B cell (primary cell): ENCODE measurements around the gene IFNG. TPM values are rescaled to one million over a fixed set of nuclear protein-coding genes. Genes with fewer than 3 reads are reported as not detected.

Experiments
- ATAC-seq: fragments of 200-7000 bp; cut with Tn5 transposase; one replicate; pipeline ENCODE4 v1.10.0; 2021; ENCODE audit warnings: low read depth, mild to moderate bottlenecking, moderate number of reproducible peaks, moderate library complexity
- CTCF ChIA-PET: fragments of 350-600 bp; sonication (Branson Sonifier 250); formaldehyde crosslinking; loops from one replicate; lab custom pipeline; 2021; ENCODE audit warnings: antibody characterized with exemption, inconsistent platforms; lab: Charles Lee
- POLR2A ChIA-PET: fragments of 350-600 bp; sonication (Branson Sonifier 250); formaldehyde crosslinking; loops from one replicate; lab custom pipeline; 2021; ENCODE audit warnings: antibody characterized with exemption; lab: Charles Lee
- DNase-seq: peaks from one replicate; pipeline ENCODE4 v3.0.0; 2013
- H2AFZ ChIP-seq: 2 replicates; pipeline ENCODE4 v1.6.1; 2012; ENCODE audit warnings: mild to moderate bottlenecking, low read depth, low read length; ENCODE audit not compliant: insufficient read depth, poor library complexity, severe bottlenecking
- H3K27ac ChIP-seq, 2 donors: 1 replicate in 1 of 2; 2 replicates in 1 of 2; pipeline ENCODE4 v1.5.1; 2012 to 2013; ENCODE audit warnings: low read length in 2 of 2, mild to moderate bottlenecking in 2 of 2, moderate library complexity in 1 of 2
- H3K27me3 ChIP-seq, 4 experiments: fragments of 200-600 bp in 1 of 4; sonication (generic) in 1 of 4; replicated peaks in 1 of 4; 1 replicate in 2 of 4; 2 replicates in 2 of 4; pipeline versions ENCODE4 v1.6.1 to v1.7.0; 2013 to 2016; ENCODE audit warnings: low read length in 3 of 4, mild to moderate bottlenecking in 2 of 4, mixed read lengths in 1 of 4, moderate library complexity in 1 of 4; ENCODE audit not compliant: insufficient read depth in 4 of 4, control insufficient read depth in 3 of 4; ENCODE audit errors: control extremely low read depth in 1 of 4
- H3K36me3 ChIP-seq, 2 experiments: replicated peaks in 1 of 2; 1 replicate in 1 of 2; 2 replicates in 1 of 2; pipeline versions ENCODE4 v1.6.1 to v1.7.1; 2013; ENCODE audit warnings: low read length in 1 of 2; ENCODE audit not compliant: insufficient read depth in 2 of 2, control insufficient read depth in 1 of 2; ENCODE audit errors: control extremely low read depth in 1 of 2, extremely low read depth in 1 of 2
- H3K4me1 ChIP-seq, 2 donors: fragments of 200-600 bp in 1 of 2; sonication (generic) in 1 of 2; 1 replicate in 1 of 2; 2 replicates in 1 of 2; pipeline versions ENCODE4 v1.5.1 to v1.6.1; 2013 to 2017; ENCODE audit warnings: low read length in 2 of 2; ENCODE audit not compliant: control insufficient read depth in 2 of 2, insufficient read depth in 2 of 2
- H3K4me2 ChIP-seq: replicated peaks from 2 replicates; pipeline ENCODE3; 2012; ENCODE audit warnings: mild to moderate bottlenecking, low read depth, low read length; ENCODE audit not compliant: poor library complexity, severe bottlenecking
- H3K4me3 ChIP-seq, 5 experiments: fragments of 200-600 bp in 1 of 5; sonication (generic) in 1 of 5; 1 replicate in 3 of 5; 2 replicates in 2 of 5; pipeline versions ENCODE4 v1.5.1 to v1.7.0; 2011 to 2016; ENCODE audit warnings: low read length in 4 of 5, mild to moderate bottlenecking in 4 of 5, low read depth in 2 of 5, control low read depth in 1 of 5, moderate library complexity in 1 of 5; ENCODE audit not compliant: insufficient read depth in 1 of 5; ENCODE audit errors: control extremely low read depth in 1 of 5, extremely low read depth in 1 of 5
- H3K79me2 ChIP-seq: fragments of 200-600 bp; sonication (generic); one replicate; pipeline ENCODE4 v1.6.0; 2016; ENCODE audit warnings: low read length; ENCODE audit not compliant: control insufficient read depth, insufficient read depth
- H3K9ac ChIP-seq: fragments of 200-600 bp; sonication (generic); 2 replicates; pipeline ENCODE4 v1.6.1; 2017; ENCODE audit warnings: mild to moderate bottlenecking, low read length, moderate library complexity
- H3K9me3 ChIP-seq, 3 donors: one replicate each; pipeline versions ENCODE4 v1.6.1 to v1.7.1; 2013; ENCODE audit warnings: low read length in 2 of 3; ENCODE audit not compliant: control insufficient read depth in 2 of 3, insufficient read depth in 1 of 3; ENCODE audit errors: control extremely low read depth in 1 of 3
- H4K20me1 ChIP-seq: 2 replicates; pipeline ENCODE4 v1.6.0; 2012; ENCODE audit warnings: mild to moderate bottlenecking, low read length; ENCODE audit not compliant: insufficient read depth, control insufficient read depth, poor library complexity, severe bottlenecking
- H3K27ac Mint-ChIP-seq: one replicate; pipeline ENCODE4 v1.8.0; 2021; ENCODE audit warnings: mixed read lengths
- H3K27me3 Mint-ChIP-seq: one replicate; pipeline ENCODE4 v1.8.0; 2021; ENCODE audit warnings: mixed read lengths
- H3K4me1 Mint-ChIP-seq: one replicate; pipeline ENCODE4 v1.8.0; 2021; ENCODE audit warnings: mixed read lengths
- H3K4me3 Mint-ChIP-seq: one replicate; pipeline ENCODE4 v1.8.0; 2021; ENCODE audit warnings: mixed read lengths
- H3K9me3 Mint-ChIP-seq: one replicate; pipeline ENCODE4 v1.8.0; 2022; ENCODE audit warnings: mixed read lengths; ENCODE audit not compliant: insufficient read depth
- EZH2 ChIP-seq: IDR thresholded peaks from 2 replicates; pipeline ENCODE4 v1.6.1; 2012; ENCODE audit warnings: borderline replicate concordance, low read depth, mild to moderate bottlenecking, moderate library complexity, low read length; ENCODE audit not compliant: insufficient read depth, poor library complexity, severe bottlenecking
- WGBS: methylation state at CpG from one replicate; pipeline ENCODE4 v1.1.5; 2013; ENCODE audit warnings: missing lambda C conversion rate; ENCODE audit not compliant: insufficient coverage; 5-methylcytosine and 5-hydroxymethylcytosine counted together
- intact Hi-C: fragments of 100-400 bp; cut with micrococcal nuclease; formaldehyde crosslinking; loops from one replicate; pipeline ENCODE4 v1.10.0; 2022
- polyA plus RNA-seq: library from polyadenylated mRNA; depleted of rRNA; stranded (reverse); fragments of >200 nt; gene quantifications from 2 replicates; pipeline ENCODE4 v1.2.3, GENCODE V29; 2012
- total RNA-seq, 2 donors: library from RNA; stranded (reverse); fragments of 120-200 nt in 1 of 2; gene quantifications; 1 replicate in 1 of 2; 2 replicates in 1 of 2; pipeline versions ENCODE4 v1.2.3 to v1.2.4, GENCODE V29; 2013 to 2022
- TF ChIP-seq, protein P1 (sequence below): fragments of 200-600 bp; IDR thresholded peaks from one replicate; pipeline ENCODE4 v1.8.0; 2022; ENCODE audit warnings: antibody characterized with exemption, mild to moderate bottlenecking

Gene IFNG
- total and polyA plus RNA-seq, 2 donors (not counting 1 experiment from before 2014, with no cell fraction given) = 0.24 TPM; not detected in 1

DNA sequence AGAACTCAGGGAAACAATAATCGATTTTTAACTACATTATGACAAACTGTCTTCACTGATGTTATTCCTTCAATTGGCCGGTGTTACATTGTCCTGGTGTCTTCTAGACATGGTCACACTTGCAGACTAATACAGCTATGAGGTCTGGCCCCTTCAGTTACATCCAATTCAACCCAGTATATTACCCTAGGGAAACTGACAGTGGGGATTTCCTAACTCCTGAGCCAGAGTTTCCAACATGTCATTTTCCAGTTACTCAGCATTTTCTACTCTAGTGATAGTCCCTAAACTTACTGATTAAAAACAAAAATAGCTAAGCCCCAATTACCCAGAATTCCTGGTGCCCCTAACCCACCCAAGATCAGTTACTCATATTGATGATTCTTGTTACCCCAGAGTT lies 21.1 kb downstream of the IFNG start:
- POLR2A ChIA-PET = no interaction called here

DNA sequence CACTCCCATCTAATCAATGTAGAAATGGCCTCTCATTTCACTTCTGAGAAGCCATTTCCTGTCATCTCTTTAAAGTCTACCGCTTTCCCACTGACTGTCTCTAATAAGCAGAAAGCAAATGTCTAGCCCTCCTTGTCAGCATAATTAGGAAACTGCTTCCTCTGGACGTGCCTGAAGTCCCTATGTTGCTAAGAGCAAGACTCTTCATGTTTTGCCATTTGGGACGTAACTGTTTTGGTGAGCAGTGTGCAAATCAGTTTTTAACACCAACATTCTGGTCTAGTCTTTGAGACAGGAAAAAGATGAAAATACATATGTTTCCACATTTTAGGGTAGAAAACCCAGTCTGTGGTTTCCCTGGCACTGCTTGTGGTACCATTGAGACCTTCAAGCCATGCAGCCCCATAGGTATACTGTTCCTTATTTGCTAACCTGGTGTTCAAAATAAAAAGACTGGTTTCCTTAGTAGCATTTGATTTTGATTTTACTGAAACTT lies 22.2 kb downstream of the IFNG start:
- H3K4me3 Mint-ChIP-seq = no peak overlapping the region
- H3K27ac Mint-ChIP-seq = no peak overlapping the region
- H3K4me1 Mint-ChIP-seq = peaks cover 1% of the 10 kb centered on the region
- DNase-seq (no peak), ATAC-seq (no peak)
- no peaks in the 10 kb centered on the region for H3K27me3 Mint-ChIP-seq
- TF ChIP-seq, protein P1, sequence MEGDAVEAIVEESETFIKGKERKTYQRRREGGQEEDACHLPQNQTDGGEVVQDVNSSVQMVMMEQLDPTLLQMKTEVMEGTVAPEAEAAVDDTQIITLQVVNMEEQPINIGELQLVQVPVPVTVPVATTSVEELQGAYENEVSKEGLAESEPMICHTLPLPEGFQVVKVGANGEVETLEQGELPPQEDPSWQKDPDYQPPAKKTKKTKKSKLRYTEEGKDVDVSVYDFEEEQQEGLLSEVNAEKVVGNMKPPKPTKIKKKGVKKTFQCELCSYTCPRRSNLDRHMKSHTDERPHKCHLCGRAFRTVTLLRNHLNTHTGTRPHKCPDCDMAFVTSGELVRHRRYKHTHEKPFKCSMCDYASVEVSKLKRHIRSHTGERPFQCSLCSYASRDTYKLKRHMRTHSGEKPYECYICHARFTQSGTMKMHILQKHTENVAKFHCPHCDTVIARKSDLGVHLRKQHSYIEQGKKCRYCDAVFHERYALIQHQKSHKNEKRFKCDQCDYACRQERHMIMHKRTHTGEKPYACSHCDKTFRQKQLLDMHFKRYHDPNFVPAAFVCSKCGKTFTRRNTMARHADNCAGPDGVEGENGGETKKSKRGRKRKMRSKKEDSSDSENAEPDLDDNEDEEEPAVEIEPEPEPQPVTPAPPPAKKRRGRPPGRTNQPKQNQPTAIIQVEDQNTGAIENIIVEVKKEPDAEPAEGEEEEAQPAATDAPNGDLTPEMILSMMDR = no peak
- no peak for TF ChIP-seq EZH2
- Histone ChIP-seq H3K9me3 (peaks cover 0 to 5% (median 0%) of the 10 kb centered on the region in 3 donors), H2AFZ (no peak overlapping the region), H3K27ac (no peak overlapping the region), H3K4me1 (no peaks in the 10 kb centered on the region), H3K27me3 (no peaks in the 10 kb centered on the region), H3K9ac (no peak overlapping the region), H3K79me2 (no peaks in the 10 kb centered on the region), H3K4me3 (no peak overlapping the region), H3K4me2 (no peak overlapping the region), H4K20me1 (no peaks in the 10 kb centered on the region), H3K36me3 (no peaks in the 10 kb centered on the region)
- CTCF ChIA-PET = no interaction called here
- no peaks in the 10 kb centered on the region for H3K9me3 Mint-ChIP-seq
- POLR2A ChIA-PET = no interaction called here
- 20% methylated on average over 1 of the region's 3 CpGs for WGBS
- intact Hi-C loops = no loop called here

More for the DNA sequence above, 21.1 kb downstream of the IFNG start:
- H3K9me3 Mint-ChIP-seq = no peaks in the 10 kb centered on the region
- no peak overlapping the region for H3K4me3 Mint-ChIP-seq
- H3K4me1 Mint-ChIP-seq = peaks cover 1% of the 10 kb centered on the region
- CTCF ChIA-PET = no interaction called here
- Histone ChIP-seq H3K9ac (no peak overlapping the region), H3K79me2 (no peaks in the 10 kb centered on the region), H3K4me1 (no peaks in the 10 kb centered on the region), H3K27ac (no peak overlapping the region), H4K20me1 (no peaks in the 10 kb centered on the region), H2AFZ (no peak overlapping the region), H3K4me3 (no peak overlapping the region), H3K27me3 (no peaks in the 10 kb centered on the region), H3K36me3 (no peaks in the 10 kb centered on the region), H3K4me2 (no peak overlapping the region), H3K9me3 (no peaks in the 10 kb centered on the region)
- ATAC-seq = no peak
- no peaks in the 10 kb centered on the region for H3K27me3 Mint-ChIP-seq
- DNase-seq = no peak
- intact Hi-C loops = no loop called here
- H3K27ac Mint-ChIP-seq = no peak overlapping the region
- no peak for TF ChIP-seq EZH2
- TF ChIP-seq, protein P1 = no peak
- no CpG with 5 or more reads among the region's 2 CpGs for WGBS
